Peyer's patch (tissue), 4 donors: Measurements from ENCODE around the gene MCF2L.

Experiments used
- POLR2A ChIP-seq, 2 donors: fragments of 450-650 bp; IDR thresholded peaks; one replicate each; pipeline ENCODE4 v1.5.1; 2017; ENCODE audit warnings: antibody characterized with exemption in 2 of 2, mild to moderate bottlenecking in 2 of 2, moderate library complexity in 2 of 2
- TF ChIP-seq, protein P1 (sequence below), 6 experiments: fragments of 450-650 bp in 4 of 6; fragments of 200-600 bp in 2 of 6; sonication (generic) in 1 of 6; IDR thresholded peaks; one replicate each; pipeline ENCODE4 v1.5.1; 2017 to 2019; ENCODE audit warnings: antibody characterized with exemption in 6 of 6, mild to moderate bottlenecking in 3 of 6, moderate library complexity in 1 of 6

GRCh38 chr13:113121183-113121927, 152.3 kb downstream of the MCF2L start:
- TF ChIP-seq, protein P1, sequence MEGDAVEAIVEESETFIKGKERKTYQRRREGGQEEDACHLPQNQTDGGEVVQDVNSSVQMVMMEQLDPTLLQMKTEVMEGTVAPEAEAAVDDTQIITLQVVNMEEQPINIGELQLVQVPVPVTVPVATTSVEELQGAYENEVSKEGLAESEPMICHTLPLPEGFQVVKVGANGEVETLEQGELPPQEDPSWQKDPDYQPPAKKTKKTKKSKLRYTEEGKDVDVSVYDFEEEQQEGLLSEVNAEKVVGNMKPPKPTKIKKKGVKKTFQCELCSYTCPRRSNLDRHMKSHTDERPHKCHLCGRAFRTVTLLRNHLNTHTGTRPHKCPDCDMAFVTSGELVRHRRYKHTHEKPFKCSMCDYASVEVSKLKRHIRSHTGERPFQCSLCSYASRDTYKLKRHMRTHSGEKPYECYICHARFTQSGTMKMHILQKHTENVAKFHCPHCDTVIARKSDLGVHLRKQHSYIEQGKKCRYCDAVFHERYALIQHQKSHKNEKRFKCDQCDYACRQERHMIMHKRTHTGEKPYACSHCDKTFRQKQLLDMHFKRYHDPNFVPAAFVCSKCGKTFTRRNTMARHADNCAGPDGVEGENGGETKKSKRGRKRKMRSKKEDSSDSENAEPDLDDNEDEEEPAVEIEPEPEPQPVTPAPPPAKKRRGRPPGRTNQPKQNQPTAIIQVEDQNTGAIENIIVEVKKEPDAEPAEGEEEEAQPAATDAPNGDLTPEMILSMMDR (IDR thresholded peaks at IDR 0.05): no peak
- no peak for TF ChIP-seq POLR2A (IDR thresholded peaks at IDR 0.05)
